IMR-90 (cell line): Measurements from ENCODE around the gene FANCL. TPM values are rescaled to one million over a fixed set of nuclear protein-coding genes. Genes with fewer than 3 reads are reported as not detected.

Experiments
- ATAC-seq: fragments of 200-7000 bp; cut with Tn5 transposase; 2 replicates; pipeline ENCODE4 v1.9.1; 2020; ENCODE audit warnings: low read depth, mild to moderate bottlenecking, moderate library complexity
- BruUV-seq: library from RNA; stranded (reverse); fragments of 400-500 nt; replicated peaks from 2 replicates; lab custom pipeline; 2021; lab: Mats Ljungman, UMichigan
- CTCF ChIA-PET: fragments of 300-600 bp; formaldehyde crosslinking; extraction: SDS; loops from one replicate; lab custom pipeline; 2021; ENCODE audit warnings: antibody characterized with exemption; lab: Yijun Ruan, JAX
- POLR2A ChIA-PET: fragments of 300-600 bp; sonication (Branson Sonifier 250); formaldehyde crosslinking; loops from one replicate; lab custom pipeline; 2022; ENCODE audit warnings: antibody characterized with exemption; ENCODE audit not compliant: unreplicated experiment; lab: Charles Lee
- DNase-seq: peaks from one replicate; pipeline ENCODE4 v3.0.0; 2013
- H2AFZ ChIP-seq: replicated peaks from 2 replicates; pipeline ENCODE3; 2013; ENCODE audit warnings: low read length, mild to moderate bottlenecking; ENCODE audit not compliant: poor library complexity
- H2AK5ac ChIP-seq: 2 replicates; pipeline ENCODE4 v1.6.1; 2013; ENCODE audit warnings: low read depth, low read length, inconsistent platforms
- H2AK9ac ChIP-seq: replicated peaks from 2 replicates; pipeline ENCODE3; 2013; ENCODE audit warnings: mild to moderate bottlenecking, low read depth, low read length, moderate library complexity; ENCODE audit not compliant: poor library complexity
- H2BK120ac ChIP-seq: 2 replicates; pipeline ENCODE4 v1.6.1; 2013; ENCODE audit warnings: low read depth, low read length, inconsistent platforms
- H2BK15ac ChIP-seq: 3 replicates; pipeline ENCODE4 v1.6.1; 2013; ENCODE audit warnings: low read depth, low read length, inconsistent platforms
- H2BK20ac ChIP-seq: 2 replicates; pipeline ENCODE4 v1.6.1; 2013; ENCODE audit warnings: low read depth, mild to moderate bottlenecking, inconsistent platforms, low read length, moderate library complexity
- H2BK5ac ChIP-seq: 2 replicates; pipeline ENCODE4 v1.6.1; 2013; ENCODE audit warnings: mild to moderate bottlenecking, low read depth, low read length, inconsistent platforms; ENCODE audit not compliant: poor library complexity, severe bottlenecking
- H3K14ac ChIP-seq: replicated peaks from 2 replicates; pipeline ENCODE4 v1.6.1; 2013; ENCODE audit warnings: low read depth, low read length, inconsistent platforms
- H3K18ac ChIP-seq: 2 replicates; pipeline ENCODE4 v1.6.1; 2013; ENCODE audit warnings: low read depth, low read length, control low read depth
- H3K23ac ChIP-seq: 2 replicates; pipeline ENCODE4 v1.6.1; 2013; ENCODE audit warnings: low read depth, low read length, inconsistent platforms
- H3K27ac ChIP-seq: 2 replicates; pipeline ENCODE4 v1.5.1; 2013; ENCODE audit warnings: mild to moderate bottlenecking, control low read depth, low read length; ENCODE audit not compliant: insufficient read depth
- H3K27me3 ChIP-seq: 2 replicates; pipeline ENCODE4 v1.6.1; 2013; ENCODE audit warnings: low read length; ENCODE audit not compliant: control insufficient read depth, insufficient read depth
- H3K36me3 ChIP-seq: 2 replicates; pipeline ENCODE4 v1.6.1; 2013; ENCODE audit warnings: low read length, mixed read lengths; ENCODE audit not compliant: control insufficient read depth, insufficient read depth
- H3K4ac ChIP-seq: 2 replicates; pipeline ENCODE4 v1.6.1; 2013; ENCODE audit warnings: low read depth, low read length, inconsistent platforms
- H3K4me1 ChIP-seq: 2 replicates; pipeline ENCODE4 v1.6.1; 2013; ENCODE audit warnings: low read length, mixed read lengths; ENCODE audit not compliant: control insufficient read depth, insufficient read depth
- H3K4me2 ChIP-seq: 2 replicates; pipeline ENCODE4 v1.6.1; 2013; ENCODE audit warnings: low read depth, mild to moderate bottlenecking, control low read depth, low read length, moderate library complexity
- H3K4me3 ChIP-seq: 2 replicates; pipeline ENCODE4 v1.5.1; 2013; ENCODE audit warnings: low read depth, mild to moderate bottlenecking, control low read depth, low read length, moderate library complexity; ENCODE audit not compliant: insufficient read depth
- H3K56ac ChIP-seq: 2 replicates; pipeline ENCODE4 v1.6.1; 2013; ENCODE audit warnings: low read length, inconsistent platforms; ENCODE audit not compliant: insufficient read depth; ENCODE audit errors: extremely low read depth
- H3K79me1 ChIP-seq, 2 experiments: 2 replicates each; pipeline ENCODE4 v1.6.1; 2013; ENCODE audit warnings: low read length in 2 of 2, inconsistent platforms in 1 of 2, low read depth in 1 of 2
- H3K9ac ChIP-seq: 2 replicates; pipeline ENCODE4 v1.6.1; 2013; ENCODE audit warnings: low read depth, low read length, control low read depth
- H3K9me1 ChIP-seq: 2 replicates; pipeline ENCODE4 v1.6.1; 2013; ENCODE audit warnings: low read length, inconsistent platforms; ENCODE audit not compliant: insufficient read depth
- H3K9me3 ChIP-seq: 2 replicates; pipeline ENCODE4 v1.6.1; 2013; ENCODE audit warnings: low read length; ENCODE audit not compliant: control insufficient read depth, insufficient read depth
- H4K20me1 ChIP-seq: 2 replicates; pipeline ENCODE4 v1.6.1; 2013; ENCODE audit warnings: low read length, inconsistent platforms; ENCODE audit not compliant: insufficient read depth
- H4K5ac ChIP-seq: 2 replicates; pipeline ENCODE4 v1.6.1; 2013; ENCODE audit warnings: mild to moderate bottlenecking, low read depth, low read length, control low read depth
- H4K8ac ChIP-seq, 2 experiments: 2 replicates each; pipeline ENCODE4 v1.6.1; 2013; ENCODE audit warnings: low read depth in 2 of 2, low read length in 2 of 2, control low read depth in 1 of 2, inconsistent platforms in 1 of 2
- H4K91ac ChIP-seq: 2 replicates; pipeline ENCODE4 v1.6.1; 2013; ENCODE audit warnings: low read depth, low read length, inconsistent platforms; ENCODE audit not compliant: insufficient read depth
- FOS ChIP-seq: fragments of 150-350 bp; IDR thresholded peaks from 2 replicates; pipeline ENCODE4 v1.6.1; 2016; ENCODE audit warnings: low read depth, low read length
- MAZ ChIP-seq: IDR thresholded peaks from 2 replicates; pipeline ENCODE4 v1.6.1; 2012; ENCODE audit warnings: low read depth, mild to moderate bottlenecking, low read length, improper control_type of control experiment, moderate library complexity, borderline replicate concordance
- NFE2L2 ChIP-seq: fragments of 150-350 bp; IDR thresholded peaks from 2 replicates; pipeline ENCODE4 v1.6.1; 2016; ENCODE audit warnings: low read depth, mild to moderate bottlenecking, low read length
- WGBS, 2 experiments: methylation state at CpG; one replicate each; pipeline versions ENCODE4 v1.1.5 to v1.1.7; 2013; ENCODE audit warnings: missing lambda C conversion rate in 2 of 2; ENCODE audit not compliant: insufficient read length in 1 of 2; ENCODE audit errors: extremely low coverage in 2 of 2; 5-methylcytosine and 5-hydroxymethylcytosine counted together
- dilution Hi-C: fragments of 300-500 bp; cut with HindIII; formaldehyde crosslinking; loops from one replicate; pipeline ENCODE4 v1.14.3; 2018; ENCODE audit warnings: low sequenced_read_pairs; ENCODE audit not compliant: unreplicated experiment
- in situ Hi-C: fragments of 300-500 bp; cut with MboI; formaldehyde crosslinking; loops from 3 replicates; pipeline ENCODE4 v1.14.3; 2019; ENCODE audit warnings: low sequenced_read_pairs, inconsistent platforms, mixed read lengths
- intact Hi-C: fragments of 100-400 bp; cut with micrococcal nuclease; formaldehyde crosslinking; loops from 2 replicates; pipeline ENCODE4 v1.10.0; 2022
- polyA plus RNA-seq, 3 experiments: library from polyadenylated mRNA; depleted of rRNA; stranded (reverse); fragments of >200 nt; gene quantifications; 2 replicates each; pipeline ENCODE4 v1.2.3, GENCODE V29; 2012; ENCODE audit warnings: low replicate concordance in 1 of 3
- total RNA-seq: library from RNA; depleted of rRNA; stranded (reverse); fragments of >200 nt; gene quantifications from 2 replicates; pipeline ENCODE4 v1.2.3, GENCODE V29; 2012
- TF ChIP-seq, protein P1 (sequence below): conservative IDR thresholded peaks from 2 replicates; pipeline ENCODE4 v1.5.1; 2012; ENCODE audit warnings: mild to moderate bottlenecking, low read depth, low read length, improper control_type of control experiment
- TF ChIP-seq, protein P2 (sequence below): fragments of 150-350 bp; IDR thresholded peaks from 2 replicates; pipeline ENCODE4 v1.6.1; 2016; ENCODE audit warnings: low read depth, mild to moderate bottlenecking, low read length, moderate library complexity, borderline replicate concordance

FANCL gene
- total and polyA plus RNA-seq, 2 of the 4 experiments (the other 2 are of a cell fraction) = 9.0 to 12.7 TPM

DNA sequence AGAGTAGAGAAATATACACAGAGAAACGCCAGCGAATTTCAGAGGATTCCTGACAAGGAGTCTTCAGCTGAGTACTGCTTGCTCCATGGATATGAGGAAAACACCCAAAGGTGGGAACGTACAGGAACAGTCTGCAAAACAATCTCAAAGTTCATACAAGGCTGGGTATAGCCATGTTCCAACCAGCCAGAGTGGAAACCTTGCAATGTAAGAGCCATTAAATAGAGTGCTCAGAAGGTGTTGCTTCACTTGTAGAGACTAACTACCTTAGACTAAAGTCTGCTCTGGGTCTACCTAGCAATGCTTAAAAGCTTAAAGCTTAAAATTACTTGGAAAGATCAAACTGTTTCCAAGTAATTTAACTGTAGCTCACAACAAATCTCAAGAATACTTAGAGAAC, 6.0 kb downstream of the FANCL start:
- Histone ChIP-seq H2AK5ac (no peak overlapping the region), H4K8ac (no peak overlapping the region), H3K36me3 (no peaks in the 10 kb centered on the region), H3K9me1 (no peaks in the 10 kb centered on the region), H4K91ac (no peak overlapping the region), H3K27me3 (no peaks in the 10 kb centered on the region), H2BK20ac (no peak overlapping the region), H3K79me1 (peaks cover 16 to 24% of the 10 kb centered on the region in 2 experiments), H3K4me3 (no peak overlapping the region), H3K23ac (no peak overlapping the region), H3K27ac (no peak overlapping the region), H4K5ac (no peak overlapping the region), H3K4ac (no peak overlapping the region), H2BK15ac (no peak overlapping the region), H3K14ac (no peak overlapping the region), H3K4me2 (no peak overlapping the region), H3K9me3 (no peaks in the 10 kb centered on the region), H4K20me1 (no peaks in the 10 kb centered on the region), H2AFZ (no peak overlapping the region), H3K18ac (no peak overlapping the region), H3K56ac (no peak overlapping the region), H3K4me1 (no peaks in the 10 kb centered on the region), H2BK5ac (no peak overlapping the region), H2AK9ac (no peak overlapping the region), H3K9ac (no peak overlapping the region), H2BK120ac (no peak overlapping the region)
- ATAC-seq (no peak), DNase-seq (no peak)
- ChIA-PET POLR2A (no interaction called here), CTCF (no interaction called here)
- in situ Hi-C loops (no loop called here), intact Hi-C loops (no loop called here), dilution Hi-C loops (no loop called here)
- no TSS peak for BruUV-seq
- TF ChIP-seq NFE2L2 = no peak
- no peak for TF ChIP-seq MAZ
- TF ChIP-seq, protein P1, sequence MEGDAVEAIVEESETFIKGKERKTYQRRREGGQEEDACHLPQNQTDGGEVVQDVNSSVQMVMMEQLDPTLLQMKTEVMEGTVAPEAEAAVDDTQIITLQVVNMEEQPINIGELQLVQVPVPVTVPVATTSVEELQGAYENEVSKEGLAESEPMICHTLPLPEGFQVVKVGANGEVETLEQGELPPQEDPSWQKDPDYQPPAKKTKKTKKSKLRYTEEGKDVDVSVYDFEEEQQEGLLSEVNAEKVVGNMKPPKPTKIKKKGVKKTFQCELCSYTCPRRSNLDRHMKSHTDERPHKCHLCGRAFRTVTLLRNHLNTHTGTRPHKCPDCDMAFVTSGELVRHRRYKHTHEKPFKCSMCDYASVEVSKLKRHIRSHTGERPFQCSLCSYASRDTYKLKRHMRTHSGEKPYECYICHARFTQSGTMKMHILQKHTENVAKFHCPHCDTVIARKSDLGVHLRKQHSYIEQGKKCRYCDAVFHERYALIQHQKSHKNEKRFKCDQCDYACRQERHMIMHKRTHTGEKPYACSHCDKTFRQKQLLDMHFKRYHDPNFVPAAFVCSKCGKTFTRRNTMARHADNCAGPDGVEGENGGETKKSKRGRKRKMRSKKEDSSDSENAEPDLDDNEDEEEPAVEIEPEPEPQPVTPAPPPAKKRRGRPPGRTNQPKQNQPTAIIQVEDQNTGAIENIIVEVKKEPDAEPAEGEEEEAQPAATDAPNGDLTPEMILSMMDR = no peak
- TF ChIP-seq, protein P2, sequence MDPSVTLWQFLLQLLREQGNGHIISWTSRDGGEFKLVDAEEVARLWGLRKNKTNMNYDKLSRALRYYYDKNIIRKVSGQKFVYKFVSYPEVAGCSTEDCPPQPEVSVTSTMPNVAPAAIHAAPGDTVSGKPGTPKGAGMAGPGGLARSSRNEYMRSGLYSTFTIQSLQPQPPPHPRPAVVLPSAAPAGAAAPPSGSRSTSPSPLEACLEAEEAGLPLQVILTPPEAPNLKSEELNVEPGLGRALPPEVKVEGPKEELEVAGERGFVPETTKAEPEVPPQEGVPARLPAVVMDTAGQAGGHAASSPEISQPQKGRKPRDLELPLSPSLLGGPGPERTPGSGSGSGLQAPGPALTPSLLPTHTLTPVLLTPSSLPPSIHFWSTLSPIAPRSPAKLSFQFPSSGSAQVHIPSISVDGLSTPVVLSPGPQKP = no peak
- no peak for TF ChIP-seq FOS
- 75% methylated on average over 2 of the region's 3 CpGs; no CpG with 5 or more reads in 1 of the 2 experiments for WGBS, 2 experiments
